KOPT-K1 (cell line): ENCODE measurements around the gene MAVS.
"Not testable (repeated sequence)": the region's sequence is repeated elsewhere in the genome, so short reads cannot be mapped to it uniquely, and the experiment has no call there.

ENCODE experiments used
- H3K27ac ChIP-seq: fragments of 200-600 bp; sonication (generic); 2 replicates; pipeline ENCODE4 v1.5.1; 2016; ENCODE audit warnings: antibody characterized with exemption, mild to moderate bottlenecking, low read depth, low read length; ENCODE audit not compliant: poor library complexity, severe bottlenecking
- H3K36me3 ChIP-seq: fragments of 200-600 bp; sonication (generic); 2 replicates; pipeline ENCODE4 v1.5.1; 2017; ENCODE audit warnings: antibody characterized with exemption, mild to moderate bottlenecking, low read length, moderate library complexity; ENCODE audit not compliant: insufficient read depth
- H3K9me3 ChIP-seq: fragments of 200-600 bp; sonication (generic); 2 replicates; pipeline ENCODE4 v1.5.1; 2017; ENCODE audit warnings: antibody characterized with exemption, low read length, mild to moderate bottlenecking; ENCODE audit not compliant: insufficient read depth, poor library complexity, severe bottlenecking

Gene MAVS

DNA sequence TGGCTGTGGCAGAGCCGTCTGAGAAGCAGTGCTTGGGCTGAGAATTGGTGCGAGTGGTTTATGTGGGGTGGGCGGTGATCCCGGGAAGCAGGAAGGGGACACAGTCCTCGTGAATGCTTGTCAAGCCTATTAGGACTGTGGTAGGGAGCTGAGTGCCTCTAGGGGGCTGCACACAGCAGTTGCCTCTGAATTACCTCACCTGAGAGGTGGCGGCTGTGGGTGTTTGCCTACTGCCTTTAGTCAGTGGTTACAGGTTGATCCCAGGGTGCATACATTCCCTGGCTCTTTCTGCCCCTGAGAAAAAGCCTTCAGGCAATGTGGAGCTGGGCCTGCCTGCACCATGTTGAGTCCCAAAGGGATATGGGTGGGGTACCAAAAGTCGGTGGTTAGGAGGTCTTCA is 21.1 kb upstream of the MAVS start:
- Histone ChIP-seq H3K36me3 (peaks cover 71% of the 10 kb centered on the region), H3K9me3 (no peaks in the 10 kb centered on the region), H3K27ac (no peak overlapping the region)

DNA sequence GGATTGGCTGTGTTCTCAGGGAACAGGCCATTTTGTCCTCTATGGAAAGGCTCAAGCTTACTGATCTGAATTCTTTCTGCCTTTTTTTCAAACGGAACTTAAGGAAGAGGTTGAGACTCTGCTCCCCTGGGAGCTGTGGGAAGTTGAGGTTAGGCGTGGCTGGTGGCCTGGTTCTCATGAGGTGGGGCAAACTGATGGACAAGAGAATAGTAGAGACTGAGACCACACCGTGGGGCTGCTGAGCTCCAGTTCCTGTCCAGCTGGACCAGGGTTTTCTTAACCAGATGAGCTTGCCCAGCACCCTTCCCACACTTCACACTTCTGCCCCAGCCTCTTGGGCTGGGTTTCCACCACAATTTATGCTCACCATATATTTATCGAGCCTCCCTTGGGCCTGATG is 20.2 kb upstream of the MAVS start:
- no peak overlapping the region for H3K27ac ChIP-seq
- H3K36me3 ChIP-seq = peaks cover 71% of the 10 kb centered on the region

DNA sequence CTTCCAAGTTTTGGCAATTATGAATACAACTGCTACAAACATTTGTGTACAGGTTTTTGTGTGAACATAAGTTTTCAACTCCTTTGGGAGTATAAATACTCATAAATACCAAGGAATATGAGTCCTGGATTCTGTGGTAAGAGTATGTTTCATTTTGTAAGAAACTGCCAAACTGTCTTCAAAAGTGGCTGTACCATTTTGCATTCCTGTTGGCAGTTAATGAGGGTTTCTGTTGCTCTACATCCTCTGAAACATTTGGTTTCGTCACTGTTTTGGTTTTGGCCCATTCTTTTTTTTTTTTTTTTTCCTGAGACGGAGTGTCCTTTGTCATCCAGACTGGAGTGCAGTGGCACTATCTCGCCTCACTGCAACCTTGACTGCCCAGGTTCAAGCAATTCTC is 17.8 kb upstream of the MAVS start:
- no peaks in the 10 kb centered on the region for H3K9me3 ChIP-seq
- no peak overlapping the region for H3K27ac ChIP-seq
- H3K36me3 ChIP-seq = peaks cover 51% of the 10 kb centered on the region

More for the DNA sequence above, 20.2 kb upstream of the MAVS start:
- no peaks in the 10 kb centered on the region for H3K9me3 ChIP-seq

DNA sequence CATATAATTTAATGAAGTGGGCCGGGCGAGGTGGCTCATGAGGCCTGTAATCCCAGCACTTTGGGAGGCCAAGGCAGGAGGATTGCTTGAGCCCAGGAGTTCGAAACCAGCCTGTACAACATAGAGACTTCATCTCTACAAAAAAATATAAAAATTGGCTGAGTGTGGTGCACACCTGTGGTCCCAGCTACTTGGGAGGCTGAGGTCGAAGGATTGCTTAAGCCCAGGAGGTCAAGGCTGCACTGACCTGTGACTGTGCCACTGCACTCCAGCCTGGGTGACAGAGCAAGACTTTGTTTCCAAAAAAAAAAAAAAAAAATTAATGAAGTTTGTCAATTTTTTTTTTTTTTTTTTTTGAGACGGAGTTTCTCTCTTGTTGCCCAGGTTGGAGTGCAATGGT is 16.7 kb upstream of the MAVS start:
- H3K27ac ChIP-seq, H3K9me3 ChIP-seq: not testable (repeated sequence)
- H3K36me3 ChIP-seq = peaks cover 40% of the 10 kb centered on the region

DNA sequence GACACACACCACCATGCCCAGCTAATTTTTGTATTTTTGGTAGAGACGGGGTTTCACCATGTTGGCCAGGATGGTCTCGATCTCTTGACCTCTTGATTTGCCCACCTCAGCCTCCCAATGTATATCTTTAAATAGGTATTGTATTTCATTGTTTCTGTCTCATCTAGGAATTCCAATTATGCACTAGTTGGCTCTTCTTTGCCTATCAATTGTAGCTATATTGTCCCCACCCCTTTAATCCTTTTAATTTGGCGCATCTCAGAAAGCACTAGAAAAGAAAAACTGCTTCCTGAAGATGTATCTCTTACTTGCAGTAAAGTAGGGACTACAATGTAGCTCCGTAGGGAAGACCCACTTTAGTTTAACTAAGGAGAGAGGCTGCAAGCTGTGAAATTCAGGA is 10.5 kb upstream of the MAVS start:
- no peak overlapping the region for H3K27ac ChIP-seq
- no peaks in the 10 kb centered on the region for H3K9me3 ChIP-seq
- H3K36me3 ChIP-seq = no peaks in the 10 kb centered on the region

DNA sequence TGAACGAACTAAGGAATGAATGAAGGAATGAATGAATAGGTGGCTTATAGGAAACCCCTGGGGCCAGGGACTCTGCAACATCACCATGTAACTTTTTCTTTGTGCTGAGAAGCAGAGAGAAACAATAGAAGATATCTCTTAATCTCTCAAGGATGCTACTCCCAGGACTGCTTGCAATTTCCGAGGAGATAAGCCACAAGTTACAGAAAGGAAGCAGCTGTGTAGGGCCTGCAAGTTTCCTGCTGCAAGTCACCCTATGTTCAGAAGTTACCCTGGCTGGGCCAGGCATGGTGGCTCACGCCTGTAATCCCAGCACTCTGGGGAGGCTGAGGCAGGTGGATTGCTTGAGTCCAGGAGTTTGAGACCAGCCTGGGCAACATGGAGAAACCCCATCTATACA is 7.3 kb upstream of the MAVS start:
- Histone ChIP-seq H3K27ac (peak overlapping the region; percentile 58), H3K9me3 (no peaks in the 10 kb centered on the region), H3K36me3 (no peaks in the 10 kb centered on the region)

DNA sequence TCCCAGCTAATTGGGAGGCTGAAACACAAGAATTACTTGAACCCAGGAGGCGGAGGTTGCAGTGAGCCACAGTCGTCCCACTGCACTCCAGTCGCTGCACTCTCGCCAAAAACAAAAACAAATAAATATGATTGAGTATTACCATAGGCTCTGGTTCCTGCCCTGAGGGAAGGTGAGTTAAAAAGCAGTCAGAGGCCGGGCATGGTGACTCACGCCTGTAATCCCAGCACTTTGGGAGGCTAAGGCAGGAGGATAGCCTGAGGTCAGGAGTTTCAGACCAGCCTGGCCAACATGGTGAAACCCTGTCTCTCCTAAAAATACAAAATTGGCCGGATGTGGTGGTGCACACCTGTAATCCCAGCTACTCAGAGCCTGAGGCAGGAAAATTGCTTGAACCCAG is 6.4 kb upstream of the MAVS start:
- H3K9me3 ChIP-seq, H3K36me3 ChIP-seq: not testable (repeated sequence)
- H3K27ac ChIP-seq = peak overlapping the region; percentile 58

DNA sequence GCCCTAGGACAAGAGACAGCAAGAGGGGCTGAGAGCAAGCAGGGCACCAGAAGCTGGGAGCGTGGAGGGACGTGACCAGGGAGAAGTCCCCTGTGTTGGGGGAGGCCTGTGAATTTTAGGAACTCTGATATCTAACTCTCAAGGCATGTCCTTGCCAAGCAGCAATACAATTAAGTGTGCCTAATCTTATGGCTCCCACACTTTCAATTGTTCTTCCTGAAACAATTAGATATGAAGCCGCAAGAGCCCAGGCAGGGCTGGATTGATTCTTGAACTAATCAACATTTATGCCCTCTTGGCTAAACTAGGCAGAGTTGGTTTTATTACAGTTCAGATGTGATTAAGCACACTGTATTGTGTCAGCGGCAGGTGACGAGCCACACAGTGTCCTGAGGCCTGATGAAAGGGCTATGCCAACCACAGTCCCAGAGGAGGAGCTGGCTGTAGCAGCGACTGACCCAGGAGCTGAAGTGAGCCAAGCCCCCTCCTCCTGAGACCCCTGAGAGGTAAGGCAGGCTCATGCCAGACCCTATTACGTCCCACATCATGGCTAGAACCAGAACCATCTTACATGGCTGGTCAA is 4.2 kb upstream of the MAVS start:
- no peaks in the 10 kb centered on the region for H3K36me3 ChIP-seq
- H3K27ac ChIP-seq = no peak overlapping the region
- no peaks in the 10 kb centered on the region for H3K9me3 ChIP-seq

DNA sequence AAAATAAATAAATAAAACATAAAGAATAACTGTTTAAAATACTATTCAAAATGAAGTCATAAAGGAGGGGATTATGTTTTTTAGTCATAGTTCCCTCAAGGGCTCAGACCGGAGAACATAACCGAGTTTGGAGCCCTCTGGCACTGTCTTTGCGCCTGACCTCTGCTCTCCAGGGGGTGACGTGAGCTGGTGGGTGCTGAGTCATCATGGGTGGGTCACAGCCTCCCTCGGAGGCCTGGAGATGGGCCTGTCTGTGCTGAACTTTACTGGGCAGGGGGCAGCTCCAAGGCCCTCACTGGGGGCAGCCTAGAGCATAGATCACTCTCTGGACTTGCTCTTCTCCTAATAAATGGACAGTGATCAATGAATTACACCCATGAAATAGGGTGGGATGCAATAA is 3.1 kb upstream of the MAVS start:
- Histone ChIP-seq H3K9me3 (no peaks in the 10 kb centered on the region), H3K36me3 (no peaks in the 10 kb centered on the region), H3K27ac (no peak overlapping the region)

DNA sequence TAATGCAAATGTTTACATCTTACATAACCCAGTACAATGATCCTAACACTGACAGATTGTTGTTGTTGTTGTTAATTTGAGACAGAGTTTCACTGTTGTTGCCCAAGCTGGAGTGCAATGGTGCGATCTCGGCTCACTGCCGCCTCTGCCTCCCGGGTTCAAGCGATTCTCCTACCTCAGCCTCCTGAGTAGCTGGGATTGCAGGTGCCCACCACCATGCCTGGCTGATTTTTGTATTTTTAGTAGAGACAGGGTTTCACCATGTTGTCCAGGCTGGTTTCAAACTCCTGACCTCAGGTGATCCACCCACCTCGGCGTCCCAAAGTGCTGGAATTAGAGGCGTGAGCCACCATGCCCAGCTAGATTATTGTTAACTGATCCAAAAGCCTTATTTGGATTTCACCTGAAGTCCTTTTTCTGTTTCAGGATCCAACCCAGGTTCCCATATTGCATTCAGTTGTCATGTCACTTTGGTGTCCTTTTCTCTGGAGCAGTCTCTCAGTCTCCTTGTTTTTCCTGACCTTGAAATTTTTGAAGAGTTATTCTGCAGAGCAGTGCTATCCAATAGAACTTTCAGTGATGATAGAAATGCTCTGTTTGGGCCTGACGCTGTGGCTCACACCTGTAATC is 2.5 kb upstream of the MAVS start:
- not testable (repeated sequence) for H3K9me3 ChIP-seq, H3K36me3 ChIP-seq, H3K27ac ChIP-seq

DNA sequence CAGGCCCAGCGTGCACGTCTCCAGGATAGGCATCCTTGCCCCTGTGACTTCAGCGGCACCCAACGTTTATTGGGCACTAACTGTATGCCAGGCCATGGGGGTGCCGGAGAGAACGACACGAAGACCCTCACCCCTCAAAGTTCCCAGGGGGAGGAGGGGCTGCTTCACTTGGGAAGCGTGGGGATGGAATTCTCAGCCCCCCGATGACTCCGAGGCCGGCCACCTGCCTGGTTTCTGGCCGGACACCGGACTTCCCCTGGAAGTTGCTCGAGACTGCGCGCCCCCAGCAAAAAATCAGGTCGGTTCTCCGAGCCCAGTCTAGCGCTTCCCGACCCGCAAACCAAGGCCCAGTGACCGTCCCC is 275 bp upstream of the MAVS start:
- peaks cover 5% of the 10 kb centered on the region; the same call in 1 of the 2 replicates for H3K36me3 ChIP-seq
- H3K27ac ChIP-seq = peak overlapping the region; percentile 81
- H3K9me3 ChIP-seq = no peaks in the 10 kb centered on the region

DNA sequence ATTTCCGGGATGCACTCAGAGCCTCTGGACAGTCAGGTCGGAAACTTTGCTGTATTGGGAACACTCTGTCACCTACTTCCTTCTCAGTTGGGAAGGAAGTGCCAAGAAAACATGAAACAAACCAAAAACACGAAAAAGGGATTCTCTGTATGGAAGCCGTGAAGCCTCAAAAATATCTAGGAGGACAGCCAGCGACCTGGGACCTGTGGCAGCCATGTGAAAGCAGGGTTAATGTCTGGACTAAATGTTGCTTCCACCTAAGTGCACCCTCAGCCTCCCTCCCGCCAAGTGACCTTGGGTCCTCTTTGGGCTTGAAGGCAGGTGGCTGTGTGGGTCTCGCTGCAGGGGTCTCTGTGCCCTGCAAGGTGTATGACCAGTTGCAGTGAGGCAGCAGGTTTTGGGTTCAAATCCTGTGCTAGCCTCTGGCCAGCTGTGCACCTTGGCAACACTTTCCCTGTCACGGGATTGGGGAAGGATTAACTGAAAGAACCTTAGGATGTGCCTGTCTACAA is 851 bp downstream of the MAVS start:
- H3K9me3 ChIP-seq = no peaks in the 10 kb centered on the region
- peaks cover 5% of the 10 kb centered on the region; the same call in 1 of the 2 replicates for H3K36me3 ChIP-seq
- H3K27ac ChIP-seq = peak overlapping the region; percentile 81

DNA sequence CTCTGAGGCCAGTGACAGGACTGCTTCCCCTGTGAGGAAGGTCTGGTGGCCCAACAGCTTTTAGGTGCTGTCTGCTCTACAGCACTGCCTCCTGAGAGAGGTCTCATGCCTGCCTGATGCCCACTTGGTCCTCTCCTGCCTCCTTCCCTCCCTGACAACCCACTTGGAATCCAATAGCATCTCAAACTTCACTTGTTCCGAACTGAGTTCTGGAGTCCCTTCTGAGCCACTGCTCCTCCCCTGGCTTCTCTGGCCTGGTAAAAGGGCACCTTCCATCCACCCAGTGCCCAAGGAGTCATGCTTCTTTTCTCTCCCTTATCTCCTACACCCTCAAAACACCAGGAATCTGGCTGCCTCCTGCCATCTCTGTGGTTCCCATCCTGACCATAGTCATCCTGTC is 1.9 kb downstream of the MAVS start:
- H3K9me3 ChIP-seq = no peaks in the 10 kb centered on the region
- H3K27ac ChIP-seq = no peak overlapping the region
- peaks cover 5% of the 10 kb centered on the region; the same call in 1 of the 2 replicates for H3K36me3 ChIP-seq

DNA sequence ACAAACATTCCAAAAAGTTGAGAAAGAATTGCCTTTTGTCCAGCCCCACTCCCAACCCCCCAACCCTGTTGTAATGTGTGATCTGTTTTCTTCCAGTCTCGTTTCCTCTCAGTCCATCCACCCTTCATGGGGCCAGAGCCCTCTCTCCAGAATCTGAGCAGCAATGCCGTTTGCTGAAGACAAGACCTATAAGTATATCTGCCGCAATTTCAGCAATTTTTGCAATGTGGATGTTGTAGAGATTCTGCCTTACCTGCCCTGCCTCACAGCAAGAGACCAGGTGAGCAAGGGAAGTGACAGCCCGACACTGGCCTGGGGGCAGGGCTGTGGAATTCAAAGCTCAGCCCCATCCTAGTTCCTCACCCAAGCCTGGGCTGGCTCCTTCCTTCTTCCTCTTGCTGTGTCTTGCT is 7.8 kb downstream of the MAVS start:
- Histone ChIP-seq H3K36me3 (peaks cover 49% of the 10 kb centered on the region), H3K9me3 (no peaks in the 10 kb centered on the region), H3K27ac (no peak overlapping the region)

DNA sequence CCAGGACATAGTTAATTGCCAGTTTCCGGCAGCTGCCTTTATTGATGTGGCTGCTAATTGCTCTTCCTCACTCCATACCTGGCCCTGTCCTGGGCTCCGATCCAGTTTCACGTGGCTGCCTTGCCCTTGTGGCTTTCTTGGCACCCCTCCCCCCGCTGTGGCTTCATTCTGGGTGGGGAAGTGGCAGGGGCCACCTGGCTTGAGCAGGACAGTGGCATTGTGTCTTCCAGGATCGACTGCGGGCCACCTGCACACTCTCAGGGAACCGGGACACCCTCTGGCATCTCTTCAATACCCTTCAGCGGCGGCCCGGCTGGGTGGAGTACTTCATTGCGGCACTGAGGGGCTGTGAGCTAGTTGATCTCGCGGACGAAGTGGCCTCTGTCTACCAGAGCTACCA is 10.8 kb downstream of the MAVS start:
- Histone ChIP-seq H3K36me3 (peaks cover 78% of the 10 kb centered on the region), H3K27ac (no peak overlapping the region)

DNA sequence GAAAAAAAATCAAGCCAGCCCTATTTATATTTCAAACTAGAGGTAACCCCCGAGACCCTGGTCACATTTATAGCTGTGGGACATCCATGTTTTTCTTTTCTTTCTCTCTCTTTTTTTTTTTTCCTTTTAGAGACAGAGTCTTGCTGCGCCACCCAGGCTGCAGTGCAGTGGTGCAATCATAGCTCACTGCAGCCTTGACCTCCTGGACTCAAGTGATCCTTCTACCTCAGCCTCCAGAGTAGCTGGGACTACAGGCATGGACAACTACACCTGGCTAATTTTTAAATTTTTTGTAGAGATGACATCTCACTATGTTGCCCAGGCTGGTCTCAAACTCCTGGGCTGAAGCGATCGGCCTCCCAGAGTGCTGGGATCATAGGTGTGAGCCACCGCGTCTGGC is 12.1 kb downstream of the MAVS start:
- H3K27ac ChIP-seq = no peak overlapping the region
- no peaks in the 10 kb centered on the region for H3K9me3 ChIP-seq
- peaks cover 91% of the 10 kb centered on the region for H3K36me3 ChIP-seq

More for the DNA sequence above, 10.8 kb downstream of the MAVS start:
- H3K9me3 ChIP-seq = no peaks in the 10 kb centered on the region
